GM19397 (cell line): Measurements from ENCODE around the gene CCDC85B.

Source experiments
- ATAC-seq: cut with Tn5 transposase; IDR thresholded peaks from one replicate; pipeline ENCODE4 v1.9.1; 2021; ENCODE audit warnings: mild to moderate bottlenecking, moderate library complexity; ENCODE audit not compliant: unreplicated experiment

The CCDC85B gene

GRCh38 chr11:65903715-65904114 is 13.2 kb downstream of the CCDC85B start:
- ATAC-seq = no peak

DNA sequence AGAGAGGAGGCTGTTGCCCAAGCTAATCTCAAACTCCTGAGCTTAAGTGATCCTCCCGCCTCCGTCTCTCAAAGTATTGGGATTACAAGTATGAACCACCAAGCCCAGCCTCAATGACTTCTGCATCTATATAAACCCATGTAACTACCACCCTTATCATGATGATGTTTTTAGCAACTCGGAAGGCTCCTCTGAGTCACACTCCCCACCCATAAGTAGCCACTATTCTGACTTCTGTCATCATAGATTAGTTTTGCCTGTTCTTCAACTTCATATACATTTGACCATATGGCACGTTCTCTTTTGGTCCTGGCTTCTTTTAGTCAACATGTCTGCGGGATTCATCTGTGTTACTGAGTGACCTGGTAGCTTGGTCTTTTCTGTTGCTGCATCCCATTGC is 16.1 kb downstream of the CCDC85B start:
- no peak for ATAC-seq

- no peak for ATAC-seq
These were observed 17.4 kb downstream of the CCDC85B start for GRCh38 chr11:65907878-65908277.

- ATAC-seq = no peak
These were observed 21.5 kb downstream of the CCDC85B start for GRCh38 chr11:65911682-65912568.

GRCh38 chr11:65912845-65913244 is 22.4 kb downstream of the CCDC85B start:
- no peak for ATAC-seq

DNA sequence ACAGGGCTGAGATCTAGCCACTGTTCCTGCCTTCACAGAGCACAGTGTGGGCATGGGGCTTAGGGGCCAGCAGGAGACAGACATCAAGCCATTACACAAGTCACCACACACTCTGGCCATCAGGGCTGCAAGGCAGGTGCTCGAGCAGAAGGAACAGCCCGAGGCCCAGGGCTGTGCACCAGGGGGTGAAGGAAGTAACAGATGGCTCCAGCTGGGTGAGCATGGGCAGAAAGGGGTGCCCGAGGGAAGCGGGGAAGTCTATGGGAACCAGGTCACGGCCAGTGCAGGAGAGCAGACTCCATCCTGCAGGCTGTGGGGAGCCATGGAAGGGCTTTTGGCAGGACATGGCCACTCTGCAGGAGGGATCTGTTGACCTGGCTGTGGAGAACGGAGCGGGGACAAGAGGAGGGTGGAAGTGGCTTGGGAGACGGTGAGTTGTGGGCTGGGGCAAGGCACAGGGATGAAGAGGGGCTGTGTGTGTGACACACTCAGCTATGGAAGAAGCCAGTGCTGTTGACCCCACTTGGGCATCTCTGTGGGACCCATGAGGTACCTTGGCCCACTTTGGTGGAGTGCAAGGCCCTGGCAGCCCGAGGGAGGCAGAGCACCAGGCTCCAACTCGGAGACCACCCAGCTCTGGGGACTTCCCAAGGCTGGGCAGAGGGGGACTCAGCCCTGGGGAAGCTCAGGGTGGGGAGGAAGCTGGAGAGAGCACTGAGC is 24.8 kb downstream of the CCDC85B start:
- no peak for ATAC-seq

DNA sequence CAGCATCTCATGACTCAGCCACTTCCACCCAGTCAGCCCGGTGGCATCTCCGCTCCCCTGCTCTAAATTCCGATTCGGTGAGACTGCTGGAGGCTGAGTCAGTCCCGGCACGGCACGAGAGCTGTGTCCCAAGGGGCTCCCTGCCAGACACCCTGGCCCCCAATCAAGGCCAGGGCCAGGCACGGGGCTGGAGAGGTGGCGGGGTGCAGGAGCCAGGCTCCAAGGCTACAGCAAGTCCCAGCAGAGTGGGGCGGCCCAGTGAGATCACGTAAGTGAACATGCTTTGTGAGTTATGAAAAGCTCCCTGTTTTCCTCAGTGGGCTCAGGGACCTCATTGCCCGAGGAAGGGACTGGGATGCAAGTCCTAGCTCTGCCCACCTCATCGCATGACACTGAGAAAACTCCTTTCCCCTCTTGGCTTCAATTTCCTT is 25.4 kb downstream of the CCDC85B start:
- no peak for ATAC-seq

GRCh38 chr11:65916391-65916790 is 25.9 kb downstream of the CCDC85B start:
- ATAC-seq = no peak

DNA sequence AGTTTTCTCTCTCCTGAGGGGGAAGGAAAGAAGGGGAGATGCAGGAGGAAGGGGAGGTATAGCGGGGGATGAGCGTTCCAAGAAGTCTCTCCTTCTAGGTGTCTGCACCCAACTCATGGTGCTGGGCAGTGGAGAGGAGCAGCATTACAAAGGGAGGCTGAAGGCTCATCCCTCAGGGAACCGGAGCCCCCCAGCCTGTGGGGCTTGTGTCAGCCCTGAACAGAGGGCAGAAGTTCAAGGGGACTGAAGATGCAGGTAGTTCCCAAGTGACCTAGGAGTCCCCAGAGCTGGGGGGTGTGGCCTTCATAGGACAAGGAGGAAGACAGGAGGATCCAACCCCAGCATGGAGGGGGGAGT is 26.6 kb downstream of the CCDC85B start:
- no peak for ATAC-seq

DNA sequence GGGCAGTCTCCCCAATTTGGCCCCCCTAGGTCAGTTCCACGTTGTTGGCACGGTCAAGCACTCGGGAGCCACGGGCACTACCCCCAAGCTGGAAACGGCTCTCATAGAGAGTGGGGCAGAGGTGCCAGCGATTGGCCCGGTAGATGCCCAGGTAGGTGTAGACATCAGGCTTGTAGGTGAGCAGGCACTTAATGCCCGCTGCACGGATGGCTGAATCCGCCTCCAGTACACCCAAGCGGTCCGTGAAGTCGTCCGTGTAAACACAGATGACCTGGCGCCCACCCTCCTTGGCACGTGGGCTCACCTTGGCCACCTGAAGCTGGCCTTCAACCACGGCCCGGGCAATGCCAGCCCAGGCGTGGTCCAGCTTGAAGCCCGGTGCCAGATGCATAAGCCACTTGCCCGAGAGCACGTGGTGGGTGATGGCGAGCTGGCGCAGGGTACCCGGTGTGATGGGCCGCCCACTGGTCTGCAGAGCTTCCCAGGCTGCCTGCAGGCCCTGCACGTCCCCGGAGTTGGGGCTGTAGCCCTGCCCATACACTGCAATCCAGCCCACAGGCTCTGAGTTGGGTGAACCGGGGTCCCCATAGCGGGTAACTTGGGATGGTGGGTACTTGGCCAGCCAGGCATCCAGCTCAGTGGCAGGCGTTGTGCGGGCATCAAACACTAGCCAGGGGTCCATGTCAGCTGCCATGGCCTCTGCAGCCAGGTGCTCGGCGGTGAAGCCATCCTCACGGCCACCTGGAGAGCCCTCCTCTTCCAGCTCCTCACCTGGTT is 27.1 kb downstream of the CCDC85B start:
- no peak for ATAC-seq

- peak; percentile 49 for ATAC-seq
These were observed 28.0 kb downstream of the CCDC85B start, which contains the start of gene C11orf68 for GRCh38 chr11:65918211-65919140. Gene C11orf68 (minus strand): TSS chr11:65919062. CDS start chr11:65919031, 31 bp downstream.

DNA sequence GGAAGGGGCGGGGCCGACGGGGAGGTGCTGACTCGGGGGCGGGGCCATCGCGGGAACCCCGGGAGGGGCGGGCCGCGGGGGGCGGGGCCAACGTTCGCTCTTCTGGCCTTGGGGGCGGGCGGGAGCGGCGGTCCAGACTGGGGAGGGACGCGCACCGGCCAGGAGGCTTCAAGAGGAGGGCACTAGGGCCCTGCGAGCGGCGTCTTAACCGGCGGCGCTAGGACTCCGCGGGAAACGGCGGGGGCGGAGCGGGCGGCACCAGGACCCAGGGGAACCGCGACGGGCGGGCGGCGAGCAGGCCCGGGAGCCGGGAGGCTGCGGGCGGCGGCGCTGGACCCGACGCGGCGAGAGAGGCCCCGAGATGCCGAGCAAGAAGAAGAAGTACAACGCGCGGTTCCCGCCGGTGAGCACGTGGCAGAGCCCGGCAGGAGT is 28.7 kb downstream of the CCDC85B start, which contains the start of gene DRAP1:
DRAP1 (plus strand) TSS at position 286 of the 432 bp plus-strand sequence; CDS start at position 362, 76 bp downstream.
- peak; percentile 85 for ATAC-seq

- ATAC-seq = peak; percentile 45
These were observed 29.3 kb downstream of the CCDC85B start for GRCh38 chr11:65919573-65920371.

DNA sequence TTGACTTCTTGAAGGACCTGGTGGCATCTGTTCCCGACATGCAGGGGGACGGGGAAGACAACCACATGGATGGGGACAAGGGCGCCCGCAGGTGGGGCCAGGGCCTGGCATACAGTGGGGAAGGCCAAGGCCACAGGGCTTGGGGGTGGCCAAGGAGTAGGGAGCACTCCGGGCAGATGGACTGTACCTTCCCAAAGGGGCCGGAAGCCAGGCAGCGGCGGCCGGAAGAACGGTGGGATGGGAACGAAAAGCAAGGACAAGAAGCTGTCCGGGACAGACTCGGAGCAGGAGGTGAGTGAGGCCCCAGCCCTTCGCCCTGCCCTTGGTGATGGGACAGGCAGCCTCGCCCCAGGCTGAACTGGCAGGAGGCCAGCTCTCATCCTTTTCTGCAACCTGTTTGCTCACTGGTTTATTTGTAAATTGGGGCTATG is 29.9 kb downstream of the CCDC85B start:
- no peak for ATAC-seq

GRCh38 chr11:65921033-65921555 is 30.6 kb downstream of the CCDC85B start:
- ATAC-seq = no peak

DNA sequence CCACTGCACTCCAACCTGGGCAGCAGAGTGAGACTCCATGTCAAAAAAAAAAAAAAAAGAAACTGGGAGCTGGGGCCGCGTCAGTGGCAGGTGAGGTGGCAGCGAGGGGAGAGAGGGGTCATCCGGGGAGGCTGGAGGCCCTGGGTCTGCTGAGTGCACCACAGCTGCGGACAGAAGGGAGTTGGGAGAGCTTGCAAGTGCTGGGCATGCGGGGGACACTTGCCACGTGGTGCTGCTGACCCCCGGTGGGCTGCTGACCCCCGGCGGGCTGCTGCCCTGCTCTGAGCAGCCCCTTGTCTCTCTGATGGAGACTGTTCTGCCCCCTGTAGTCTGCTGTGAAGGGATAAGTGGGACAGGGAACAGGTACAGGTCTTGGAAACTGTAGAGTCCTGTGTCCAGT is 31.4 kb downstream of the CCDC85B start:
- ATAC-seq = no peak

GRCh38 chr11:65922565-65922964 is 32.1 kb downstream of the CCDC85B start:
- ATAC-seq = no peak

- no peak for ATAC-seq
These were observed 34.9 kb downstream of the CCDC85B start for GRCh38 chr11:65925397-65925796.

- ATAC-seq = peak; percentile 74
These were observed 37.5 kb downstream of the CCDC85B start for GRCh38 chr11:65927904-65928397.
